Ovary (tissue), 3 donors: Measurements from ENCODE around the gene MGME1.

Experiments used
- CTCF ChIP-seq, 3 donors: fragments of 450-650 bp in 2 of 3; fragments of 200-600 bp in 1 of 3; IDR thresholded peaks; one replicate each; pipeline versions ENCODE4 v1.5.1 to v1.8.0; 2016 to 2022; ENCODE audit warnings: antibody characterized with exemption in 3 of 3, mild to moderate bottlenecking in 1 of 3
- EP300 ChIP-seq: sonication (generic); formaldehyde crosslinking; IDR thresholded peaks from one replicate; pipeline ENCODE4 v1.6.1; 2017; ENCODE audit warnings: antibody characterized with exemption
- donor health status: DM: no; HTN: no; CAD: no.

GRCh38 chr20:18032977-18033892 lies 64.4 kb downstream of the MGME1 start:
- TF ChIP-seq CTCF (IDR thresholded peaks at IDR 0.05) (no peak), EP300 (no peak)
